T-helper 2 cell treated with Interferon-gamma antibody and Interleukin-4, amounts not matched to agents 5 μg/mL and 100 μg/mL, for 36 hours (primary cell): ENCODE data around the gene SFR1.

Source experiments
- DNase-seq: peaks from one replicate; pipeline ENCODE4 v3.0.0; 2021; ENCODE audit warnings: low spot score
- H3K27ac Mint-ChIP-seq: one replicate; pipeline ENCODE4 v1.8.0; 2021; ENCODE audit warnings: mild to moderate bottlenecking, mixed read lengths
- H3K27me3 Mint-ChIP-seq: one replicate; pipeline ENCODE4 v1.8.0; 2021; ENCODE audit warnings: low read depth, mixed read lengths
- H3K36me3 Mint-ChIP-seq: one replicate; pipeline ENCODE4 v1.8.0; 2021; ENCODE audit warnings: low read depth, mixed read lengths
- H3K4me1 Mint-ChIP-seq: one replicate; pipeline ENCODE4 v1.8.0; 2021; ENCODE audit warnings: low read depth, mixed read lengths
- H3K4me3 Mint-ChIP-seq: one replicate; pipeline ENCODE4 v1.8.0; 2022; ENCODE audit warnings: mild to moderate bottlenecking, moderate library complexity, mixed read lengths
- H3K9me3 Mint-ChIP-seq: one replicate; pipeline ENCODE4 v1.8.0; 2021; ENCODE audit warnings: mixed read lengths

SFR1 gene

DNA sequence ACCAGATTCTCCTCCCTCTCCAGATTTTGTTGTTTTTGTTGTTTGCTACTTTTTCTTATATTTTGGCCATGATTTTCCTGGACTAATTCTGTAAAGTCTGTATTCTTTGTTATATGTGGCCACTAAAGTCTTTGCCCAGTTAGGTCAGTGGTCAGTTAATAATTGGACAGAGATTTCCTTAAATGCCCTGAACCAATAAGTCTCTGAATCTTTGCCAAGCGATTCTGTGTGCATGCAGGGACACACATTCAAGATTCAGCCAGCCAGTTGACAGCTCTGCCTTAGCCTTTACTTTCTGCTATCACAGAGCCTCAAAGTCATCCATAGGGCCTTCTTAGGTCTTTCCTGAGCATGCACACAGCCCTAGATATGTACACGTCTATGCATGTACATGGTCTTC, 25.3 kb upstream of the SFR1 start:
- no peak overlapping the region for H3K27ac Mint-ChIP-seq
- H3K4me3 Mint-ChIP-seq, result no peak overlapping the region
- H3K27me3 Mint-ChIP-seq, result peaks cover 10% of the 10 kb centered on the region
- DNase-seq, result no peak
- no peaks in the 10 kb centered on the region for H3K9me3 Mint-ChIP-seq
- H3K4me1 Mint-ChIP-seq, result no peaks in the 10 kb centered on the region
- no peaks in the 10 kb centered on the region for H3K36me3 Mint-ChIP-seq

DNA sequence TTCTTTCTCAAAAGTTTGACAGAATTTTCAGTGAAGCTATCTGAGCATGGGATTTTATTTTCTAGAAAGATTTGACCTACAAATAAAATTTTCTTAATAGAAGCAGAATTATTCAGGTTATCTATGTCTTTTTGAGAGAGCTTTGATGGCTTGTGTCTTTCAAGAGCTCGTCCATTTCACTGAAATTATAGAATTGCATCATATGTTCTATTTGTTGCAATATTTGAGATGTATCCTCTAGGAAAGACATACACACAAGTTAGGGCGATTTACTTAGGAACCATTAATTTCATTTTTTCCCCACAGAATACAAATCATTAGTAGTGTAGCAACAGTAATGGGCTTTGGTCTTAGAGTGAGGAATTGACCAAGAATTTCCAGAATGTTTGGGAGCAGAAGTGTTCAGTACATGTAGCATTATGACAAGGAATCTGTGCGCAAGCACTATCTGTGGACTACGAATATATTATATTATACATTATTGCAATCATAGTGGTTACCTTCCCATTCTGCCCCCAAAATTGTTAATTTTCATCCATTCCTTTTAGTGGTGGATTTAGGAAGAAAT, 23.5 kb upstream of the SFR1 start:
- Mint-ChIP-seq H3K9me3 (no peaks in the 10 kb centered on the region), H3K27me3 (peaks cover 20% of the 10 kb centered on the region), H3K36me3 (no peaks in the 10 kb centered on the region), H3K4me3 (no peak overlapping the region), H3K4me1 (no peaks in the 10 kb centered on the region), H3K27ac (no peak overlapping the region)
- no peak for DNase-seq

DNA sequence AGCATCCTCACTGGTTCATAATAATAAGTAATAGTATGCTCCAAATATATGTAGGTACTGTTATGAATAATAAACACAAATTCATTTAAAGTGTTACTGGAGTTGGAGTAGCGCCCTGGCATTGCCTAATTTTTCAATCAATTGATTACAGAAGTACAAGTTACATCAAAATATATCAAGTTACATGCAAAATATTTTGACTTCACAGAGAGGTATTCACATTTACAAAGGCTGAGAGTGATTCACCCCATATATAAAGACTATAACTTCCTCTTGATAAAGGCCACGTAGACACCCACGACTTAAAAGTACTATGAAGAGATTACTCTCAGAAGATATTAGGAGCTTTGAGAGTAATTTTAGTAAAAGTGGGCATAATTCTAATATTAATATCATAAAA, 22.7 kb upstream of the SFR1 start:
- Mint-ChIP-seq H3K36me3 (no peaks in the 10 kb centered on the region), H3K9me3 (no peaks in the 10 kb centered on the region), H3K4me1 (no peaks in the 10 kb centered on the region), H3K27me3 (peaks cover 21% of the 10 kb centered on the region), H3K27ac (no peak overlapping the region), H3K4me3 (no peak overlapping the region)
- DNase-seq, result no peak

DNA sequence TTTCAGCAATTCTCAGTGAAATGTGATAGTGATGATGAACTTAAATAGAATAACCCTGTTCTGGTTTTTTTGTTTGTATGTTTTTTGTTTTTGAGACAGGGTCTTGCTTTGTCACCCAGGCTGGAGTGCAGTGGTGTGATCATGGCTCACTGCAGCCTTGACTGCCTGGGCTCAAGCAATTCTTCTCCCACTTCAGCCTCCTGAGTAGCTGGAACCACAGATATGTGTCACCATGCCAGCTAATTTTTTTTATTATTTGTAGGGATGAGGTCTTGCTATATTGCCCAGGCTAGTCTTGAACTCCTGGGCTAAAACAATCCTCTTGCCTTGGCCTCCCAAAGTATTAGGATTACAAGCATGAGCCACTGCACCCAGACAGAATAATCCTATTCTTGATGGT, 22.0 kb upstream of the SFR1 start:
- DNase-seq, result no peak
- Mint-ChIP-seq H3K9me3 (no peaks in the 10 kb centered on the region), H3K27me3 (peaks cover 21% of the 10 kb centered on the region), H3K27ac (no peak overlapping the region), H3K36me3 (no peaks in the 10 kb centered on the region), H3K4me1 (no peaks in the 10 kb centered on the region), H3K4me3 (no peak overlapping the region)

DNA sequence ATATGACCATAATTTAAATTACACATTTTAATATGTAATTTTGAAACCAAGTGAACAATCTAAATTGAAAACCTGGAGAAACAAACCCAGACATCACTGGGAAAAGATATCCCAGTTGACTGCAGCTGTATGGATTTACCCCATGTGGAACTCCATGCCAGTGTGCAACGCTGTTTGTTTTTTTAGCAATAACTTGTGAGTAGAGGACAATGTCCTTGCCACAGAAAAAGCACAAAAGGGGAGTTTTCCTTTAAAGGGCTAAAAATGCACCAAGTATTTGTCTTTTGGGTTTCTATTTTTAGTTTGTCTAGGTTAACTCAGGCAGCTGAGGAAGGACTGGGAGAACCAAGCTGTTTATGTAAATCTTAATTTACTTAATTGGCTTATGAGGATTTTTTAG, 21.2 kb upstream of the SFR1 start:
- no peak for DNase-seq
- Mint-ChIP-seq H3K36me3 (no peaks in the 10 kb centered on the region), H3K9me3 (no peaks in the 10 kb centered on the region), H3K4me3 (no peak overlapping the region), H3K27me3 (peaks cover 21% of the 10 kb centered on the region), H3K4me1 (no peaks in the 10 kb centered on the region), H3K27ac (no peak overlapping the region)

DNA sequence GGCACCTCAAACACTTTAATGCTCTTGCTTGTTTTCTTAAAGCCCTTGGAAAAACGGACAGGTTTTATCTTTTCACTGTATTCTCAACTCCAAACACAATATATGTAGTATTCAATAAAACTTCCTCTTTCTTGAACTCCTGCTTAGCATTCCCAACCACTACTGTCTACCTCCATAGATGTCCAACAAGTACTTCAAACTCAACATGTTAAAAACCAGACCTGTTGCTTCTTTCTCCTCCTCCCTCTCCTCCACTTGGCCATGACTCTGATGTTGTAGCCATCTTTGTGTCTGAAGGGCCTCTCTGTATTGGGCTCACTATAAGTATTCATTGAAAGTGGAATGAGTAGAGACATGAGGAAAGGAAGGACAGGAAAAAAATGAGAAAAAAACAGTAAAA, 20.1 kb upstream of the SFR1 start:
- Mint-ChIP-seq H3K27ac (no peak overlapping the region), H3K4me1 (peaks cover 1% of the 10 kb centered on the region), H3K27me3 (peaks cover 21% of the 10 kb centered on the region), H3K9me3 (no peaks in the 10 kb centered on the region), H3K4me3 (no peak overlapping the region), H3K36me3 (no peaks in the 10 kb centered on the region)
- DNase-seq, result no peak

DNA sequence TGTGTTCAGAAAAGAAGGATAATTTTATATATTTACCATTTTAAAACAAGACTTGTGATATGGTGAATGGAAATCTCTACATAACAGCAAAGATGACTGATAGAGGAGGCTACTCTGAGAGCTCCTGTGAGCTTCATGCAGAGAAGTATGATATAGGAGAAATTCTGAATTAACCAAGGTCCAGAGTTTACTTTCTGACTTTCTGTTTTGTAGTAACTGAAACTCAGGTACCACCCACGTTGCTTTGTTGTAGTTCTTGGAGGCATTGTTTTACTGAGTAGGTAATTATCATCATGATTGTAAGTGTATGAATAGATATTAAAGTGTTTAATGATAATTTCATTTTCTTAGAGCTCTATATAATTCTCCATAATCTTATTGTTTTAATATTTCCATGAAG, 18.0 kb upstream of the SFR1 start:
- H3K4me1 Mint-ChIP-seq, result peaks cover 1% of the 10 kb centered on the region
- H3K27ac Mint-ChIP-seq, result no peak overlapping the region
- H3K36me3 Mint-ChIP-seq, result no peaks in the 10 kb centered on the region
- H3K4me3 Mint-ChIP-seq, result no peak overlapping the region
- H3K9me3 Mint-ChIP-seq, result no peaks in the 10 kb centered on the region
- no peak for DNase-seq
- peaks cover 16% of the 10 kb centered on the region for H3K27me3 Mint-ChIP-seq

DNA sequence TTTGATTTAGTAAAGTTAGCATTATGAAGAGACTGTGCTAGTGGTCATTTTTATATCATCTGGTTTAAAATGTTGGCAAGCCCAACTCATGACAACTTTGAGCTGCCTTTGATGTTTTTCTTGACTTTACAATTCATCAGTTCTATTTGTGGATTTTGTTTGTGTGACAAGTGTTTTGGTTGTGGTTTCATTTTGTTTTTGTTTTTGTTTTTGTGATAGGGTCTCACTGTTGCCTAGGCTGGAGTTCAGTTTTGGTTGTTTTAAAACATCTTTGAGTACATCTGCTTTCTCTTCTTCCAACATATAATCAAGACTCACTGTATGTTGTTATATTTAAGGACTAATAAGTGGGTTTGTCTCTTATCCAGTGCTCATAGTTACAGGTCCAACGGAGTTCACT, 17.6 kb upstream of the SFR1 start:
- H3K27me3 Mint-ChIP-seq, result peaks cover 13% of the 10 kb centered on the region
- H3K36me3 Mint-ChIP-seq, result no peaks in the 10 kb centered on the region
- H3K4me3 Mint-ChIP-seq, result no peak overlapping the region
- DNase-seq, result no peak
- H3K4me1 Mint-ChIP-seq, result peaks cover 1% of the 10 kb centered on the region
- no peak overlapping the region for H3K27ac Mint-ChIP-seq
- no peaks in the 10 kb centered on the region for H3K9me3 Mint-ChIP-seq

DNA sequence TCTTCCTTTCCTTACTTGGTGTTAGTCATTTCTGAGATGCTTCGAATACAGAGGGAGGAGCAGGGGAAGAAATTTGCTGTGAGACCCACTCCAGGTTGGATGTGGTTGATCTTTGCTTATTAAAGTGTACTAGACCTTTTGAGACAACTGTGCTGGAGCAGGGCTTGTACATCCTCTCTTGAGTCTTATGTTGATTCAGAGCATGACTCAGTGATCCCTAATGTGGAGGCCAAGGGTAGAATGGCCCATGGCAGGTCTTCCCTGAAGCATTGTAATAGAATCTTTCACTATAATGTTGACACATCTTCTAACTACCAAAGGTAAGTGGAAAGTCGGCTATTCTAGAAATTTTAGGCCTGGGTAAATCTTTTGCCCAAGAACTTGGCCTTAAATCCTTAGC, 17.0 kb upstream of the SFR1 start:
- no peak overlapping the region for H3K4me3 Mint-ChIP-seq
- H3K36me3 Mint-ChIP-seq, result no peaks in the 10 kb centered on the region
- no peak for DNase-seq
- H3K27me3 Mint-ChIP-seq, result peaks cover 13% of the 10 kb centered on the region
- H3K4me1 Mint-ChIP-seq, result peaks cover 4% of the 10 kb centered on the region
- no peaks in the 10 kb centered on the region for H3K9me3 Mint-ChIP-seq
- no peak overlapping the region for H3K27ac Mint-ChIP-seq

DNA sequence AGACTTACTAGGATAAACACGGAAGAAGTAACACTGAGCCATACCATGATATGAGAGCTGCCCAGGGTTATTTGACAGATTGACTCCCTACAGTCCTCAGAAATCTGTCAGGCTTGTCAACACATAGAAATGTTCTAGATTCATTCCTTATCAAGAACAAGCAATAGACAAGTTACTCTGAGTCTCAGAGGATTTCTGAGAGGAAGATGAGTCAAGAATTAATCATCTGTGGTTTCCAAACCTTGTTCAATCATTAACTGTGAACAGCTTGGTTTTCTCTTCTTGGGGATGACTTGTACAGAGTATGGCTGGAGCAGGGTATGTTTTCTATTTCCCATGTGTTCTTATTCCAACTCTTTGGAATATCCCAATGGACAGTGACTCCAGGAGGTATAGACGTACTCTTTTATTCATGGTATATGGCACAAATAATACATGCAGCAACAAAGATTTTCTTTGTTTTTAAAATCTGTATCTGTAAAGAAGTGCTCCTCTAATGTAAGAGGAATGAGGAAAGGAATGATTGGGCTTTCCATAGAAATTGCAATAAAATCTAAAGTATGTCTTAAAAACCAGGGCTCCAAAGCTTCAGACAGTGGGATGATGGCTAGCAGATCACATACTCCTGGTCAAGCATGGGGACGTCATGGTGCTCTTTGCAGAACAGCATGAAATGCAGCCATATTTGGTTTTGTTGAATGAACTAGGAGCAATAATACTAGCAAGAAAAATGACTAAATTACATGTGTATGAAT, 11.9 kb upstream of the SFR1 start:
- H3K36me3 Mint-ChIP-seq, result no peaks in the 10 kb centered on the region
- peaks cover 15% of the 10 kb centered on the region for H3K27me3 Mint-ChIP-seq
- no peak for DNase-seq
- no peak overlapping the region for H3K4me3 Mint-ChIP-seq
- no peaks in the 10 kb centered on the region for H3K9me3 Mint-ChIP-seq
- peaks cover 11% of the 10 kb centered on the region for H3K4me1 Mint-ChIP-seq
- H3K27ac Mint-ChIP-seq, result no peak overlapping the region

DNA sequence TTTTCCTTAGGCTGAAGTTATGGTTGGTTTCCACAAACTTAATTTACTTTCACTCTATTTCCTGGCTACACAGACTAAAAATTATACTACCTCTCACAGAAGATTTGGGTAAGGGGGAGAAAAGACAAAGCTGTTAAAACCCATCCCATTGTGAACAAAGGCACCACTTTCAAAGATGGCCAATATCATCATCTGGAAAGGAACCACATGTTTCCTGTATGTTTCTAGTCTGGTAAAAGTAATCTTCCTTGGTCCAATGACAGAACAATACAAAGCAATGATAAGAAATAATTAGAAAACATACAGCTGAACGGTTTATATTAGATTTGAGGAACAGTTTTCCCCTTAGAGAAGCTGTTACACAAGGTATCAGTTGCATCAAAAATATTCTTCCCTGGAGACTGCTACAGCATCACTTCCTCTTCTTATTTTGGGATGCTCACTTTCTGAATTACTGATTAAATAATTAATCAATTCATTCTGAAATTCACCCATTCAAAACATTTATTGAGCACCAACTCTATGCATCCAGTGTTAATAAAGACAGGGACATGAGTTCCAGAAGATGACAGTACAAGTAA, 8.5 kb upstream of the SFR1 start:
- Mint-ChIP-seq H3K4me1 (peaks cover 10% of the 10 kb centered on the region), H3K9me3 (no peaks in the 10 kb centered on the region), H3K36me3 (no peaks in the 10 kb centered on the region), H3K27ac (no peak overlapping the region), H3K4me3 (no peak overlapping the region), H3K27me3 (peaks cover 31% of the 10 kb centered on the region)
- DNase-seq, result no peak

DNA sequence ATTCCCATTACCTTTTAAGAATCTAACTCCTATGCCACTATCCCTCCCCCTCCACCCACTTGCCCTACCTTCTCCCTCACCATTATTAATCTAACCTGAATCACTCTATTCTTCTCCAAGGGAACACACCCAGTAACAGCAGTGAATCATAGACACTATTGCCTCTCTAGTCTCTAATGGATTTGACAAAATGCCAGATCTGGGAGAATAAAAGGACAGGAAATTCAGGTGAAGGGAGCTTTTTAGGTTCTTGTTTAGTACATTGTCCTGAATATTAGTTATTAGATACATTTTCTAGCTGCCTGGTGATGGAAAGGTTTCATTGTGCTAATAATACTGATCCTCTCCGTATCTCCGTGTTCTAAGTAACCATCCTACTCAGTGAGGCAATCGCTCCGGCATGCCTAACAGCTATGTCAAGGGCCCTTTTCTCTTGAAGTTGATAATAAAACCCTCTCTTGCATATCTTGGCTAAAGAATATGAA, 4.1 kb upstream of the SFR1 start:
- no peaks in the 10 kb centered on the region for H3K36me3 Mint-ChIP-seq
- H3K27me3 Mint-ChIP-seq, result peaks cover 18% of the 10 kb centered on the region
- H3K9me3 Mint-ChIP-seq, result no peaks in the 10 kb centered on the region
- peaks cover 23% of the 10 kb centered on the region for H3K4me1 Mint-ChIP-seq
- H3K4me3 Mint-ChIP-seq, result no peak overlapping the region
- no peak for DNase-seq
- no peak overlapping the region for H3K27ac Mint-ChIP-seq

DNA sequence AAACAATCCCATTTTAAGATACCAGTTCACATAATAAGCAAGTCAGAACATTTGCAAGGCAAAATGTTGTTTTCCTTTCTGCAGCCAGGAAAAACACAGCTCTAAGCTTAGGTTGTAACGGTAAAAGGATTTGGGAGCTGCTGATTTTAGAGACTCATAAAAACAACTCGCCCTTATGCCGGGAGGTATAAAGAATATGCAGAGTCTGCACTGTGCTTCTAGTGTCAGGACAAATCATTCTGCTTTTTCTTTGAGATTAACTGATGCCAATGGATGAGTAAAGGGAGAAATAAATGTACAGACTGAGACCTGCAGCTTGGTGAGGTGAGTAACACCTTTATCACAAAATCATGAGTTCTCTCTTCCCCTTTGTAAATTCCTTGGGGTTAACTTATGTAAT, 2.0 kb upstream of the SFR1 start:
- no peak overlapping the region for H3K4me3 Mint-ChIP-seq

DNA sequence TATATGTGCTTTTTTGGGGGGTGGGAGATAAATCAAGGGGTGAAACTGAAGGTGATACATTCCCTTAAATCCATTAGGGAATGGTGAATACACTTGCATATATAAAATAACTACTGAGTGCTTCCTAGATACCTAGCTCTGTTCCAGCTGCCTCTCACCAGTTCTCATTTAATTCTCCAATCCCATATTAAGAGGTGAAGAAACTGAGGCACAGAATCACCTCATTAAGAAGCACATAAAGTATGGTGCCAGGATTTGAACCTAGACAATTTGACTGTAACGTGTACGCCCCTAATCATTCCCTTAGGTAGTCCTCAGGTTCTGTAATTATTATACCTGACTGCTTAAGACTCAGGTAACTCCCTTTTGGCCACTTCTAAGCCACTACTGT, 1.5 kb upstream of the SFR1 start:
- H3K9me3 Mint-ChIP-seq, result no peaks in the 10 kb centered on the region
- DNase-seq, result no peak
- peaks cover 9% of the 10 kb centered on the region for H3K36me3 Mint-ChIP-seq
- peaks cover 14% of the 10 kb centered on the region for H3K27me3 Mint-ChIP-seq
- peak overlapping the region; percentile 97 for H3K27ac Mint-ChIP-seq
- H3K4me1 Mint-ChIP-seq, result peaks cover 34% of the 10 kb centered on the region
- peak overlapping the region; percentile 86 for H3K4me3 Mint-ChIP-seq

More for the DNA sequence above, 2.0 kb upstream of the SFR1 start:
- Mint-ChIP-seq H3K4me1 (peaks cover 31% of the 10 kb centered on the region), H3K9me3 (no peaks in the 10 kb centered on the region), H3K27me3 (peaks cover 16% of the 10 kb centered on the region), H3K36me3 (peaks cover 6% of the 10 kb centered on the region), H3K27ac (no peak overlapping the region)
- no peak for DNase-seq
